Bronchial epithelial cell (primary cell): Measurements from ENCODE around the gene SEC16B. TPM values are rescaled to one million over a fixed set of nuclear protein-coding genes. Genes with fewer than 3 reads are reported as not detected.

Experiments used
- DNase-seq: peaks from one replicate; pipeline ENCODE4 v3.0.0-alpha.2; 2010; ENCODE audit warnings: low read depth
- FAIRE-seq: peaks from 2 replicates; lab custom pipeline; 2011; peaks lifted over from hg19 to GRCh38; lab: Jason Lieb, UNC
- H3K27me3 ChIP-seq: 2 replicates; pipeline ENCODE4 v1.5.1; 2011; ENCODE audit warnings: low read length; ENCODE audit not compliant: control insufficient read depth, insufficient read depth
- H3K36me3 ChIP-seq: 2 replicates; pipeline ENCODE4 v1.5.1; 2011; ENCODE audit warnings: low read length; ENCODE audit not compliant: control insufficient read depth, insufficient read depth
- H3K4me3 ChIP-seq: 2 replicates; pipeline ENCODE4 v1.5.1; 2011; ENCODE audit warnings: mild to moderate bottlenecking, low read depth, low read length, control low read depth
- CTCF ChIP-seq: IDR thresholded peaks from 2 replicates; pipeline ENCODE4 v1.5.1; 2011; ENCODE audit warnings: mild to moderate bottlenecking, moderate library complexity, low read length, control low read depth, inconsistent platforms; ENCODE audit not compliant: insufficient read depth, severe bottlenecking
- total RNA-seq: library from RNA; depleted of rRNA; stranded (reverse); fragments of >200 nt; gene quantifications from 2 replicates; pipeline ENCODE4 v1.2.1, GENCODE V29; 2014

Gene SEC16B
- total RNA-seq, 1 donor from 2014 or later: 0.26 TPM

- Histone ChIP-seq H3K36me3 (no peaks in the 10 kb centered on the region), H3K27me3 (no peaks in the 10 kb centered on the region), H3K4me3 (no peak overlapping the region)
- FAIRE-seq (no peak), DNase-seq (peak; percentile 88)
- TF ChIP-seq CTCF: no peak
These were observed 6.0 kb upstream of the SEC16B start for GRCh38 chr1:177975588-177976495.

GRCh38 chr1:177973585-177973984 is 3.7 kb upstream of the SEC16B start:
- DNase-seq (peak; percentile 70), FAIRE-seq (no peak)
- TF ChIP-seq CTCF: no peak
- Histone ChIP-seq H3K4me3 (no peak overlapping the region), H3K27me3 (no peaks in the 10 kb centered on the region), H3K36me3 (no peaks in the 10 kb centered on the region)

GRCh38 chr1:177969109-177969508 is 749 bp downstream of the SEC16B start:
- no peak overlapping the region for H3K4me3 ChIP-seq
- FAIRE-seq (no peak), DNase-seq (no peak)
- no peak for TF ChIP-seq CTCF
- H3K27me3 ChIP-seq: no peaks in the 10 kb centered on the region
- no peaks in the 10 kb centered on the region for H3K36me3 ChIP-seq

GRCh38 chr1:177966199-177966598 is 3.7 kb downstream of the SEC16B start:
- no peak overlapping the region for H3K4me3 ChIP-seq
- FAIRE-seq (no peak), DNase-seq (no peak)
- H3K36me3 ChIP-seq: no peaks in the 10 kb centered on the region
- no peak for TF ChIP-seq CTCF
- no peaks in the 10 kb centered on the region for H3K27me3 ChIP-seq

- Histone ChIP-seq H3K27me3 (no peaks in the 10 kb centered on the region), H3K4me3 (no peak overlapping the region), H3K36me3 (no peaks in the 10 kb centered on the region)
- DNase-seq (no peak), FAIRE-seq (no peak)
- no peak for TF ChIP-seq CTCF
These were observed 4.6 kb downstream of the SEC16B start for GRCh38 chr1:177965293-177965692.
